Naive B cell (primary cell): Measurements from ENCODE around the gene TBCEL. TPM values are rescaled to one million over a fixed set of nuclear protein-coding genes. Genes with fewer than 3 reads are reported as not detected.

Experiments used
- ATAC-seq, 2 donors: fragments of 150-1000 bp; cut with Tn5 transposase; 2 replicates each; pipeline ENCODE4 v1.10.0; 2021; ENCODE audit warnings: low read depth in 2 of 2, mild to moderate bottlenecking in 2 of 2, moderate library complexity in 2 of 2
- DNase-seq: peaks from one replicate; pipeline ENCODE4 v3.0.0; 2022
- H3K27ac Mint-ChIP-seq, 6 donors: one replicate each; pipeline ENCODE4 v1.8.0; 2020 to 2022; ENCODE audit warnings: mild to moderate bottlenecking in 6 of 6, mixed read lengths in 6 of 6, moderate library complexity in 5 of 6, inconsistent platforms in 2 of 6
- H3K27me3 Mint-ChIP-seq, 3 donors: one replicate each; pipeline ENCODE4 v1.8.0; 2021 to 2022; ENCODE audit warnings: mixed read lengths in 3 of 3, mild to moderate bottlenecking in 1 of 3
- H3K36me3 Mint-ChIP-seq, 2 donors: one replicate each; pipeline ENCODE4 v1.8.0; 2020 to 2022; ENCODE audit warnings: mixed read lengths in 2 of 2, inconsistent platforms in 1 of 2, mild to moderate bottlenecking in 1 of 2
- H3K4me1 Mint-ChIP-seq, 3 donors: one replicate each; pipeline ENCODE4 v1.8.0; 2020 to 2022; ENCODE audit warnings: mixed read lengths in 3 of 3, inconsistent platforms in 1 of 3, mild to moderate bottlenecking in 1 of 3, moderate library complexity in 1 of 3
- H3K4me3 Mint-ChIP-seq, 8 donors: one replicate each; pipeline ENCODE4 v1.8.0; 2020 to 2022; ENCODE audit warnings: mild to moderate bottlenecking in 8 of 8, mixed read lengths in 8 of 8, moderate library complexity in 8 of 8, inconsistent platforms in 2 of 8
- H3K9me3 Mint-ChIP-seq, 7 donors: one replicate each; pipeline ENCODE4 v1.8.0; 2020 to 2022; ENCODE audit warnings: mixed read lengths in 7 of 7, mild to moderate bottlenecking in 5 of 7, inconsistent platforms in 2 of 7, moderate library complexity in 1 of 7
- polyA plus RNA-seq, 6 donors: library from polyadenylated mRNA; unstranded; fragments of 300-500 nt; fragmentation: Illumina TruSeq; gene quantifications; one replicate each; pipeline ENCODE4 v1.2.3, GENCODE V29; 2021; ENCODE audit warnings: low read depth in 6 of 6

Gene TBCEL
- polyA plus RNA-seq, 6 donors from 2014 or later = 2.0 to 6.0 (median 4.0) TPM; not detected in 1

GRCh38 chr11:121035169-121035755 lies 11.4 kb downstream of the TBCEL start:
- Mint-ChIP-seq H3K27me3 (no peaks in the 10 kb centered on the region), H3K36me3 (peaks cover 0 to 10% of the 10 kb centered on the region in 2 donors), H3K9me3 (no peaks in the 10 kb centered on the region), H3K4me1 (peaks cover 0 to 25% (median 6%) of the 10 kb centered on the region in 3 donors), H3K27ac (peak overlapping the region in 2 of 6 donors; percentile 20 to 55), H3K4me3 (no peak overlapping the region)
- DNase-seq (no peak), ATAC-seq (no peak)

DNA sequence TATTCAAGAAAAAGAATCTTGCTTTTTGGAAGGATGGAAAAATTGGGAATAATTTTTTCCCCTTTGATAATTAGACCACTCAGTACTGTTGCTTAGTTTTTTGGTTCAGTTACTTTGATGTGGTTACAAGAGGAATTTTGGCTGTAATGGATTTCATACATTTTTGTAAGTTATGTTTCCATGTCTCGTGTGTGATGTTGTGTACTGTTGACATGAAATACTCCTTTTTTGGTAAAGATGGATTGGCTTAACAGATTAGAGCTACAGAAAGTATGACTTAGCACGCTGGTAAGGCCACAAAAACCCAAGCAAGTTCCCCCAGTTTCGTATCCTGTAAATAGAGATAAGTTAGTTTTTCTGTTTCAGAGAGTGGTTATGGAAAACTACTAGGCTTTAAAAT lies 11.9 kb downstream of the TBCEL start:
- DNase-seq (no peak), ATAC-seq (no peak)
- H3K9me3 Mint-ChIP-seq = no peaks in the 10 kb centered on the region
- peaks cover 0 to 22% (median 5%) of the 10 kb centered on the region in 3 donors for H3K4me1 Mint-ChIP-seq
- no peaks in the 10 kb centered on the region for H3K27me3 Mint-ChIP-seq
- H3K27ac Mint-ChIP-seq = no peak overlapping the region
- peaks cover 0 to 10% of the 10 kb centered on the region in 2 donors for H3K36me3 Mint-ChIP-seq
- no peak overlapping the region for H3K4me3 Mint-ChIP-seq

DNA sequence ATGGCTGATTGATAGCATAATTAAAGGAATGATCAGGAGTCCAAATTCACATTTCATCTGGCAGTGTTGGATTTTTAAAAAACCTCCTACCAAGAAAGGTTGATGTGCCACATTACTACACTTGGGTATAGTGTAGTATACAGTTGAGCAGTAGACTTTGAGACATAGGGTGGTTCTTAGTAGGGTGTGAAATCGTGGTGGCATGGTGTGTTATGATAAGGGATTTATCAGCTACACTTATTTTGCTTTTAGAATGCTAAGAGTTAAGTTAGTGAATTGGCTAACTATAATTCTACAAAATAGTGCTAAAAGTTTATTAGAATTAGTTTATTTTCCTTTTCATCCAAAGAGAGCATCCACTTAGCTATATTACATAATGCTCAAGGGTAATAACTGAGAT lies 13.1 kb downstream of the TBCEL start:
- Mint-ChIP-seq H3K27ac (peak overlapping the region in 1 of 6 donors; percentile 24), H3K4me1 (peaks cover 0 to 22% (median 5%) of the 10 kb centered on the region in 3 donors), H3K4me3 (no peak overlapping the region), H3K27me3 (no peaks in the 10 kb centered on the region), H3K36me3 (peaks cover 0 to 10% of the 10 kb centered on the region in 2 donors), H3K9me3 (no peaks in the 10 kb centered on the region)
- ATAC-seq = no peak
- no peak for DNase-seq

DNA sequence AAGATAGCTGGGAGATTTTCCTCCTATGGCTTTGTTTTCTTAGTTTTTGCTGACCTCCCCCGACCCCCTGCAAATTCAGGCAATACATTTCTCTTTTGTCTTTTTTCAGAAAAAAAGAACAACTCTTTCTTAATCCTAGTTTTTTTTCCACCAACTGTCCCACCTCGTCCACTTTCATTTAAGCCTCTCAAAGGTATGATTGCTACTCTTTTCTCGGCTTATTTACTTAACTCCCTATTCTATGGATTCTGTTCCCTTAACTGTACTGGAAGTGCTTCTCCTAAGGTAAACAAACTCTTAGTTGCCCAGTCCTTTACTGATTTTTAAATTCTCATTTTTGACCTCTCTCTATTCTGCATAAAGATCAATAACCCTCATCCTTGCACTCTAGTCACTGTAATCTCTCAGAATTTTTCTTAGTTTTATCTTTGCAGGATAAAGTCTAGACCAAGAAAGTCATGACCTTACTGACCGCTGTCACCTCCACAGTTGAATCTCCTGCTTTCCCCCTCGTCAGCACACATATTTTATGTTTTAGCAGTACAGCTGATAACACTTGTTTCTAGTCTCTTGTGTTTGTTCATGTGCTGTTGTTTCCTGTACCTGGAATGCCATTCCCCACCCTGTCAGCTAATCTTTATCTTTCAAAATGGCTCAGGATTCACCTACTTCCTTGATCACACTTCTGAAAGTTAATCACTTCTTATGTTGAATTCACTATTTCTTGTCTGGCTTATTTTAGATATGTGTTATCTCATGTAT lies 14.9 kb downstream of the TBCEL start:
- Mint-ChIP-seq H3K9me3 (no peaks in the 10 kb centered on the region), H3K4me3 (no peak overlapping the region), H3K36me3 (peaks cover 0 to 10% of the 10 kb centered on the region in 2 donors), H3K4me1 (peaks cover 0 to 22% (median 5%) of the 10 kb centered on the region in 3 donors), H3K27me3 (no peaks in the 10 kb centered on the region), H3K27ac (peak overlapping the region in 1 of 6 donors; percentile 48)
- ATAC-seq (no peak), DNase-seq (no peak)

DNA sequence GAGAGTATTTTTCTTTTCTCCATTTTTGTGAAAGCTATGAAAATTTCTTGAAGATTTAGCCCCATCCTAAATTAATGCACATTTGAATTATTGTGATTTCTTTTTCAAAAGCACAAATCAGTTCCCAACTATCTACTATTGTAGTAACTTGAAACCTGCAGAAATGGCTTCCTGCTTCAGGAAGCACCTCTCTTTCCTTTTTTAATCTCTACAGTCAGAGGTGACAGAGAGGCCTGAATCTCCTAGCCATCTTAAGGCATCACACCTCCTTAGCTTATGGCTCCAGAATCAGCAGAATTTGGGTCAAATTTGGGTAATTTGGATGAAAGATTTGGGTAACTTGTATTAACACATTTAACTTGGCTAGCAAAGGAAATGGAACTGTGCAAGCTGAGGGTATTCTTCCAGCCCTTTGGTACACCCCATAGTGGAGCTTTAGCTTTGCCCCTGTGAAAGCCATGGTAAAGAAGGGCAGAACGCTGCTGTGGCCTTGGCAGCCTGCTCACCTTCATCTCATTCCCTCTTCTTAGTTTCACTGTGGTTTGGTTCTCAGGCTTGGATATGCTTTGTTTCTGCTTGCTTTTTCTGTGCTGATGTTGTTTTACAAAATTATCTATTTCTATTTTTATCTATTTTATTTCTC lies 16.2 kb downstream of the TBCEL start:
- H3K36me3 Mint-ChIP-seq = peaks cover 0 to 10% of the 10 kb centered on the region in 2 donors
- ATAC-seq (no peak), DNase-seq (no peak)
- peak overlapping the region in 2 of 6 donors; percentile 5 to 82 for H3K27ac Mint-ChIP-seq
- H3K4me1 Mint-ChIP-seq = peaks cover 0 to 22% (median 5%) of the 10 kb centered on the region in 3 donors
- no peaks in the 10 kb centered on the region for H3K9me3 Mint-ChIP-seq
- no peak overlapping the region for H3K4me3 Mint-ChIP-seq
- no peaks in the 10 kb centered on the region for H3K27me3 Mint-ChIP-seq

- DNase-seq = no peak
- Mint-ChIP-seq H3K4me3 (no peak overlapping the region), H3K36me3 (peaks cover 0 to 10% of the 10 kb centered on the region in 2 donors), H3K27ac (peak overlapping the region in 1 of 6 donors; percentile 82), H3K4me1 (peaks cover 0 to 18% (median 5%) of the 10 kb centered on the region in 3 donors), H3K9me3 (no peaks in the 10 kb centered on the region), H3K27me3 (no peaks in the 10 kb centered on the region)
- no peak for ATAC-seq
Measured at GRCh38 chr11:121040614-121041002, 16.7 kb downstream of the TBCEL start.

DNA sequence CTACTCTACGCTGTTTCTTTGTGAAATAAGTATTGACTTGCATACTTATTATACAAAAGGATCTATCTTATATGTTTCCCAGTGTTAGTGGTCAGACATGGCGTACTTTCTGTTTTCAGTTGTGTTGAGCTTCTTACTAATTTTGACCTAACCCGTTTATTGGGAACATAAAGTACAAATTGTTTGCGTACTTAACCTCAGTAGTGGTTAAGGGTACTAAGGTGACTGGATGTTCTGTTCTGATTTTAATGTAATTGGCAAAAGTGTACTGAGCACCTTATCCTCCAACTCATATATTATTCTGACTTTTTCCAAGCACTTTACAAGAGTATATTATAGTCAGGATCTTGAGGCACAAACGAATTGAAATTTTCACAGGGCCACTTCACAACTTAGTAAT lies 17.2 kb downstream of the TBCEL start:
- H3K27me3 Mint-ChIP-seq = no peaks in the 10 kb centered on the region
- H3K27ac Mint-ChIP-seq = no peak overlapping the region
- no peak overlapping the region for H3K4me3 Mint-ChIP-seq

GRCh38 chr11:121042296-121042695 lies 18.4 kb downstream of the TBCEL start:
- ATAC-seq (no peak), DNase-seq (no peak)
- no peak overlapping the region for H3K4me3 Mint-ChIP-seq
- peaks cover 16 to 26% of the 10 kb centered on the region in 2 donors for H3K36me3 Mint-ChIP-seq
- H3K27me3 Mint-ChIP-seq = no peaks in the 10 kb centered on the region
- H3K9me3 Mint-ChIP-seq = no peaks in the 10 kb centered on the region
- no peak overlapping the region for H3K27ac Mint-ChIP-seq
- H3K4me1 Mint-ChIP-seq = peaks cover 0 to 11% (median 5%) of the 10 kb centered on the region in 3 donors

More for the DNA sequence above, 17.2 kb downstream of the TBCEL start:
- peaks cover 0 to 13% (median 5%) of the 10 kb centered on the region in 3 donors for H3K4me1 Mint-ChIP-seq
- no peaks in the 10 kb centered on the region for H3K9me3 Mint-ChIP-seq
- H3K36me3 Mint-ChIP-seq = peaks cover 3 to 14% of the 10 kb centered on the region in 2 donors
- ATAC-seq (no peak), DNase-seq (no peak)

DNA sequence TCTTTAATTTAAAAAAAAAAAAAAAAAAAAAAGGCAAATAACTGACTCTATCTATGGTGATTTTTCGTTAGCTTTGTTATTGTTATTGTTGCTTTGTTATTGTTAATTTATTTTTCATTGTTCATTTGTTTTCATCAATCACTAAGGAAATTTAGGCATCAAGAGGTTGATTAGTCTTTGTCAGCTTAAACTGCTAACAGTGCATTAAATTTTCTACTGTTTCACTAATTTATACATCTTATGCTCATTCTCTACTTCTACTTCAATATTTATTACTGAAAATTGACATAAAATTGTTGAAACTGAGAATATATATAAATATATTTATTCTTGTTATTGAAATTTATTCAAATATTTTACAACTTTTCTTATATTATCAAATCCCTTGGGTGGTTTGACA lies 24.0 kb downstream of the TBCEL start:
- ATAC-seq (no peak), DNase-seq (no peak)
- Mint-ChIP-seq H3K27me3 (no peaks in the 10 kb centered on the region), H3K36me3 (peaks cover 30 to 32% of the 10 kb centered on the region in 2 donors), H3K4me1 (no peaks in the 10 kb centered on the region), H3K9me3 (no peaks in the 10 kb centered on the region), H3K4me3 (no peak overlapping the region), H3K27ac (no peak overlapping the region)

- ATAC-seq (no peak), DNase-seq (no peak)
- H3K27ac Mint-ChIP-seq = peak overlapping the region in 1 of 6 donors; percentile 12
- H3K9me3 Mint-ChIP-seq = no peaks in the 10 kb centered on the region
- H3K27me3 Mint-ChIP-seq = no peaks in the 10 kb centered on the region
- H3K4me3 Mint-ChIP-seq = no peak overlapping the region
- H3K4me1 Mint-ChIP-seq = no peaks in the 10 kb centered on the region
- H3K36me3 Mint-ChIP-seq = peaks cover 32 to 39% of the 10 kb centered on the region in 2 donors
Measured at GRCh38 chr11:121048464-121049233, 24.7 kb downstream of the TBCEL start.

- no peak for ATAC-seq
- H3K4me1 Mint-ChIP-seq = no peaks in the 10 kb centered on the region
- no peaks in the 10 kb centered on the region for H3K27me3 Mint-ChIP-seq
- H3K4me3 Mint-ChIP-seq = no peak overlapping the region
- H3K27ac Mint-ChIP-seq = no peak overlapping the region
- H3K9me3 Mint-ChIP-seq = no peaks in the 10 kb centered on the region
- H3K36me3 Mint-ChIP-seq = peaks cover 32 to 43% of the 10 kb centered on the region in 2 donors
- DNase-seq = no peak
Measured at GRCh38 chr11:121053244-121053643, 29.3 kb downstream of the TBCEL start.

DNA sequence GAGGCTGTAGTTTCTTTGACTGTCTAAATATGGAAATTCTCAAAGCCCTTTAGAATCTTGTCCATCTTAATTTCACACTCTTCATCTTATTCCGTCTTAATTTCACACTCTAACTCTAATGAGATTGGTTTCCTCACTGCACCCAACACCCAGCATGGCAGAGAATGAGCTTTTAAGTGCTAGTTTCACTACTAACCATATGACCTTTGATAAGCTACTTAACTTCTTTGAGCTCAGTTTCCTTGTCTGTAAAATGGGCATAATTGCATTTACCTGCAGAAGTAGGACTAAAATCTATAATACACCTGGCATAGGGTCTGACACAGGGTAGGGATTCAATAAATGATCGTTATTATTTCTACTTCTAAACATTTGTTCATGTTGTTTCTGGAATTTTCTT lies 30.4 kb downstream of the TBCEL start:
- Mint-ChIP-seq H3K36me3 (peaks cover 34% of the 10 kb centered on the region in 2 donors), H3K4me1 (no peaks in the 10 kb centered on the region), H3K27me3 (no peaks in the 10 kb centered on the region), H3K27ac (no peak overlapping the region), H3K9me3 (no peaks in the 10 kb centered on the region), H3K4me3 (no peak overlapping the region)
- ATAC-seq (no peak), DNase-seq (no peak)

GRCh38 chr11:121055076-121055475 lies 31.2 kb downstream of the TBCEL start:
- DNase-seq (no peak), ATAC-seq (no peak)
- Mint-ChIP-seq H3K9me3 (no peaks in the 10 kb centered on the region), H3K27me3 (no peaks in the 10 kb centered on the region), H3K36me3 (peaks cover 34 to 36% of the 10 kb centered on the region in 2 donors), H3K4me1 (no peaks in the 10 kb centered on the region), H3K27ac (no peak overlapping the region), H3K4me3 (no peak overlapping the region)
